ENCODE data around the gene ECSCR. TPM values are rescaled to one million over a fixed set of nuclear protein-coding genes. Genes with fewer than 3 reads are reported as not detected.
A peak's percentile ranks its signal among the peaks of the same experiment; 100 is the strongest.

The ECSCR gene
- polyA plus RNA-seq, 2 donors = 3.1 to 11.4 TPM

GRCh38 chr5:139406963-139407362 lies 55.6 kb downstream of the ECSCR start:
- H3K4me1 ChIP-seq (ENCODE audit: control insufficient read depth in 2 of 2, insufficient read depth in 2 of 2, low read length in 1 of 2) = peaks cover 0 to 6% of the 10 kb centered on the region in 2 donors
- H3K27ac ChIP-seq (ENCODE audit: low read depth in 2 of 2, low read length in 1 of 2) = peak overlapping the region in 1 of 2 donors; percentile 61
- 55 to 68% methylated on average over 2 of the region's 2 CpGs for WGBS, 2 donors
- H3K36me3 ChIP-seq (ENCODE audit: control insufficient read depth in 2 of 2, insufficient read depth in 2 of 2, low read length in 1 of 2) = peaks cover 0 to 4% of the 10 kb centered on the region in 2 donors
- no peaks in the 10 kb centered on the region for H3K9me3 ChIP-seq (ENCODE audit: control insufficient read depth in 2 of 2, insufficient read depth in 1 of 2, low read depth in 1 of 2, low read length in 1 of 2)
- no peak overlapping the region for H3K4me3 ChIP-seq (ENCODE audit: low read depth in 1 of 2, low read length in 2 of 2)
- H3K27me3 ChIP-seq (ENCODE audit: control insufficient read depth in 1 of 2, insufficient read depth in 2 of 2, low read length in 2 of 2) = no peaks in the 10 kb centered on the region

- WGBS, 2 donors = 62 to 69% methylated on average over 5 of the region's 5 CpGs
- peak overlapping the region; percentile 94 to 97 for H3K27ac ChIP-seq (ENCODE audit: low read depth in 2 of 2, low read length in 1 of 2)
- H3K36me3 ChIP-seq (ENCODE audit: control insufficient read depth in 2 of 2, insufficient read depth in 2 of 2, low read length in 1 of 2) = no peaks in the 10 kb centered on the region
- no peaks in the 10 kb centered on the region for H3K27me3 ChIP-seq (ENCODE audit: control insufficient read depth in 1 of 2, insufficient read depth in 2 of 2, low read length in 2 of 2)
- H3K9me3 ChIP-seq (ENCODE audit: control insufficient read depth in 2 of 2, insufficient read depth in 1 of 2, low read depth in 1 of 2, low read length in 1 of 2) = no peaks in the 10 kb centered on the region
- peak overlapping the region in 1 of 2 donors; percentile 59 for H3K4me3 ChIP-seq (ENCODE audit: low read depth in 1 of 2, low read length in 2 of 2)
- peaks cover 0 to 6% of the 10 kb centered on the region in 2 donors for H3K4me1 ChIP-seq (ENCODE audit: control insufficient read depth in 2 of 2, insufficient read depth in 2 of 2, low read length in 1 of 2)
Measured at GRCh38 chr5:139404484-139404840, 58.1 kb downstream of the ECSCR start.

DNA sequence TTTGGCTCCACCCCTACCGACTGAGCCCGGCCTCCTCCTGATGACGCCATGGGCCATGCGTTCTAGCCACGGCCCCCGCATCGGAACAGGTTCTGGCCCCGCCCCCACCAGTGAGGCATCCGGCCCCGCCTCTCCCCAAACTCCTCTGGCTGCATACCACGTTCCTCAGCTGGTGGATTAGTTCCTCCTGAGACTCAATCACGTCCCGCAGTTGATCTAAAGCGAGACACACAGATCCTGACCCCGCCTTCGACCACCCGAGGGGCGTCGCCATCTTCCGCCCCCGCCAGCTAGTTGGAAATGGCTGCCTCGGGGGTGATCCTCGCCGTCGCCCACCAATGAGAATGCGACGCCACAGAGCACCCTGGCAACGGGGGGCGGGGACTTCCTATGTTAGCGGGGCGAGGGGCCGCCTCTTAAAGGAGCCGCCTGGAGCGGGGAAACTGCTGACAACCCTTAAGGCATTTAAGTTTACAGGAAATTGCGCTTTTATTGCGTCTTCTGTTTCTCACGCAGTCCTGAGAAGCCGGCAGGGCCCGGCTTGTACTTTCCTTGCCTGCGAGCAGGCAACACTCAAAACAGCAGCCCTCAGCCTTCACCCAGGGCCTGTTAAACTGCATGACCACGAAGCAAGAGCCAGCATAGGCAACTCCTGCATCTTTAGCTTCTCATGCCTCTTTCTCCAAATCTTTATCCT lies 58.6 kb downstream of the ECSCR start, which contains the start of gene SPATA24:
Gene SPATA24 (minus strand): TSS at position 303 of the 697 bp plus-strand sequence. CDS start 29 bp downstream, at position 274.
- Histone ChIP-seq H3K9me3 (ENCODE audit: control insufficient read depth in 2 of 2, insufficient read depth in 1 of 2, low read depth in 1 of 2, low read length in 1 of 2) (no peaks in the 10 kb centered on the region), H3K4me1 (ENCODE audit: control insufficient read depth in 2 of 2, insufficient read depth in 2 of 2, low read length in 1 of 2) (peaks cover 0 to 6% of the 10 kb centered on the region in 2 donors), H3K27ac (ENCODE audit: low read depth in 2 of 2, low read length in 1 of 2) (peak within 1 kb of the TSS; percentile 94 to 97), H3K4me3 (ENCODE audit: low read depth in 1 of 2, low read length in 2 of 2) (peak within 1 kb of the TSS; percentile 54 to 59), H3K36me3 (ENCODE audit: control insufficient read depth in 2 of 2, insufficient read depth in 2 of 2, low read length in 1 of 2) (no peaks in the 10 kb centered on the region), H3K27me3 (ENCODE audit: control insufficient read depth in 1 of 2, insufficient read depth in 2 of 2, low read length in 2 of 2) (no peaks in the 10 kb centered on the region)
- WGBS, 2 donors = 0% methylated on average over 41 of the region's 41 CpGs

- WGBS, 2 donors = 17 to 22% methylated on average over 7 of the region's 7 CpGs
- no peaks in the 10 kb centered on the region for H3K36me3 ChIP-seq (ENCODE audit: control insufficient read depth in 2 of 2, insufficient read depth in 2 of 2, low read length in 1 of 2)
- H3K4me3 ChIP-seq (ENCODE audit: low read depth in 1 of 2, low read length in 2 of 2) = peak overlapping the region; percentile 54 to 59
- H3K4me1 ChIP-seq (ENCODE audit: control insufficient read depth in 2 of 2, insufficient read depth in 2 of 2, low read length in 1 of 2) = peaks cover 0 to 6% of the 10 kb centered on the region in 2 donors
- H3K27me3 ChIP-seq (ENCODE audit: control insufficient read depth in 1 of 2, insufficient read depth in 2 of 2, low read length in 2 of 2) = no peaks in the 10 kb centered on the region
- no peaks in the 10 kb centered on the region for H3K9me3 ChIP-seq (ENCODE audit: control insufficient read depth in 2 of 2, insufficient read depth in 1 of 2, low read depth in 1 of 2, low read length in 1 of 2)
- H3K27ac ChIP-seq (ENCODE audit: low read depth in 2 of 2, low read length in 1 of 2) = peak overlapping the region; percentile 94 to 97
Measured at GRCh38 chr5:139403418-139403786, 59.1 kb downstream of the ECSCR start.

DNA sequence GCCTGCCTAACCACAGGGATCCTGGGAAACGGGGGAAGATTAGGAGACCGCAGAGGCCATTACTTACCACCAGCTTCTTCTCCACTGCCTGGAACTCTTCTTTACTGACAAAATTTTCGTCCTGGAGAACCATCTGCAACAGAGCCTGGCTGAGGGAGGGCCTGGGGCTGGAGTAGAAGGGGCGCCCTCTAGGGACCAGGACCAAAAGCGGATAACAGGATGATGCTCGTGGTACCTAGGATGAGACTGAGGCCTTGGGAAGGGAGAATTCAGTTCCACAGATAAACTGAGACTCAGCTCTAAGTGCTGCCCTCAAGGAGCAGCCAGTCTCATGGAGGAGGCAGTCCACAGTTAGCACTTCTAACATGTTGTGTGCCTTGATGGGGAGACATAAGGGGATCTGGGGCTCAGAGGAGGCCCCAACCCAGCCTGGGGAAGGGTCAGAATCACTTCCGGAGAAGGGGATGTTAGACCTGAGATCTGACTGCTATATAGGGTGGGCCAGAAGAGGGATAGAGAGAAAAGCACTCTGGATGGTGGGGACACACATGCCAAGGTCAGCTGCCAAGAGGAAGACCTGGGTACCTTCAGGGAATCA lies 59.9 kb downstream of the ECSCR start:
- Histone ChIP-seq H3K4me3 (ENCODE audit: low read depth in 1 of 2, low read length in 2 of 2) (no peak overlapping the region), H3K9me3 (ENCODE audit: control insufficient read depth in 2 of 2, insufficient read depth in 1 of 2, low read depth in 1 of 2, low read length in 1 of 2) (no peaks in the 10 kb centered on the region), H3K27ac (ENCODE audit: low read depth in 2 of 2, low read length in 1 of 2) (peak overlapping the region in 1 of 2 donors; percentile 7), H3K27me3 (ENCODE audit: control insufficient read depth in 1 of 2, insufficient read depth in 2 of 2, low read length in 2 of 2) (no peaks in the 10 kb centered on the region), H3K36me3 (ENCODE audit: control insufficient read depth in 2 of 2, insufficient read depth in 2 of 2, low read length in 1 of 2) (no peaks in the 10 kb centered on the region), H3K4me1 (ENCODE audit: control insufficient read depth in 2 of 2, insufficient read depth in 2 of 2, low read length in 1 of 2) (peaks cover 0 to 6% of the 10 kb centered on the region in 2 donors)
- 78 to 84% methylated on average over 7 of the region's 7 CpGs for WGBS, 2 donors

DNA sequence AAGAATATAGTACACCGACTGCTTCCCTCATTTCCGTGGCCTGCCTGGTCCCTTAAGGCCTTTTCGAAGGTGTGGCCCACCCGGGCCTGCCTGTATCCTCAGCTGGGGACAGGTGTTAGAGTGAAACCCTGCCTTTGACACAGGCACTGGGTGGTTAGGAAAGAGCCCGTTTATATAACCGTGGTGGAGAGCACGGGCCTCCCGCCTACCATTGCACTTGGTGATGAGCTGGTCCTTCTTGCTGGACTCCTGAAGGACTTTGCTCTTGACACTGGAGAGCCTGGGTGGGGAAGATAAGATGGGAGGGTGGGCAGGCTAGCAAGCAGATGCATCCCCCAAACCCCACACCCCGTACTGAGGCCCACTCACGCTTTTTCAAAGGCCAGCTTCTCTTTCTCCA lies 61.0 kb downstream of the ECSCR start:
- Histone ChIP-seq H3K36me3 (ENCODE audit: control insufficient read depth in 2 of 2, insufficient read depth in 2 of 2, low read length in 1 of 2) (no peaks in the 10 kb centered on the region), H3K4me3 (ENCODE audit: low read depth in 1 of 2, low read length in 2 of 2) (no peak overlapping the region), H3K27me3 (ENCODE audit: control insufficient read depth in 1 of 2, insufficient read depth in 2 of 2, low read length in 2 of 2) (no peaks in the 10 kb centered on the region), H3K9me3 (ENCODE audit: control insufficient read depth in 2 of 2, insufficient read depth in 1 of 2, low read depth in 1 of 2, low read length in 1 of 2) (no peaks in the 10 kb centered on the region), H3K27ac (ENCODE audit: low read depth in 2 of 2, low read length in 1 of 2) (no peak overlapping the region), H3K4me1 (ENCODE audit: control insufficient read depth in 2 of 2, insufficient read depth in 2 of 2, low read length in 1 of 2) (peaks cover 0 to 2% of the 10 kb centered on the region in 2 donors)
- WGBS, 2 donors = 92 to 94% methylated on average over 10 of the region's 10 CpGs

- no peaks in the 10 kb centered on the region for H3K9me3 ChIP-seq (ENCODE audit: control insufficient read depth in 2 of 2, insufficient read depth in 1 of 2, low read depth in 1 of 2, low read length in 1 of 2)
- WGBS, 2 donors = 75 to 76% methylated on average over 6 of the region's 6 CpGs
- no peaks in the 10 kb centered on the region for H3K36me3 ChIP-seq (ENCODE audit: control insufficient read depth in 2 of 2, insufficient read depth in 2 of 2, low read length in 1 of 2)
- peaks cover 0 to 5% of the 10 kb centered on the region in 2 donors for H3K4me1 ChIP-seq (ENCODE audit: control insufficient read depth in 2 of 2, insufficient read depth in 2 of 2, low read length in 1 of 2)
- H3K27ac ChIP-seq (ENCODE audit: low read depth in 2 of 2, low read length in 1 of 2) = no peak overlapping the region
- no peaks in the 10 kb centered on the region for H3K27me3 ChIP-seq (ENCODE audit: control insufficient read depth in 1 of 2, insufficient read depth in 2 of 2, low read length in 2 of 2)
- H3K4me3 ChIP-seq (ENCODE audit: low read depth in 1 of 2, low read length in 2 of 2) = no peak overlapping the region
Measured at GRCh38 chr5:139399501-139400121, 62.9 kb downstream of the ECSCR start.

Other genes starting within 250 kb of the ECSCR start
- gene MATR3, start 169.0 kb downstream of the ECSCR start, polyA plus RNA-seq = 10 to 100 TPM; 54.3 to 77.2 TPM
- gene PAIP2, start 120.9 kb downstream of the ECSCR start, polyA plus RNA-seq = 10 to 100 TPM; 37.4 to 53.6 TPM
- gene SLC23A1, start 79.4 kb downstream of the ECSCR start, polyA plus RNA-seq = under 1 TPM; 0.01 to 0.12 TPM
- under 1 TPM; 0.47 to 0.67 TPM for gene MZB1, start 72.8 kb downstream of the ECSCR start, polyA plus RNA-seq
- gene PROB1, start 67.6 kb downstream of the ECSCR start, polyA plus RNA-seq = under 1 TPM; 0.41 to 0.48 TPM
- gene SPATA24, start 58.7 kb downstream of the ECSCR start, polyA plus RNA-seq = 1 to 10 TPM; 5.9 to 6.0 TPM
- gene DNAJC18, start 23.2 kb downstream of the ECSCR start, polyA plus RNA-seq = 1 to 10 TPM; 2.2 to 2.4 TPM
- gene SMIM33, start 8.3 kb upstream of the ECSCR start, polyA plus RNA-seq = under 1 TPM in 1 of 2 donors, not detected in 1; 0.02 TPM
- gene STING1, start 20.0 kb upstream of the ECSCR start, polyA plus RNA-seq = 10 to 100 TPM; 18.5 to 28.3 TPM
- gene UBE2D2, start 98.6 kb upstream of the ECSCR start, polyA plus RNA-seq = 10 to 100 TPM; 43.4 to 76.9 TPM
- 10 to 100 TPM; 21.9 to 27.8 TPM for gene CXXC5, start 185.6 kb upstream of the ECSCR start, polyA plus RNA-seq